Endothelial cell of umbilical vein (primary cell): ENCODE measurements around the gene KCNMA1. TPM values are rescaled to one million over a fixed set of nuclear protein-coding genes. Genes with fewer than 3 reads are reported as not detected.

Source experiments
- BruUV-seq: library from RNA; stranded (reverse); fragments of 400-500 nt; replicated peaks from 2 replicates; lab custom pipeline; 2021; lab: Mats Ljungman, UMichigan
- CTCF ChIA-PET: fragments of 300-600, 350-600 bp; sonication (Branson Sonifier 250); formaldehyde crosslinking; loops from one replicate; lab custom pipeline; 2021; ENCODE audit warnings: antibody characterized with exemption, inconsistent platforms; lab: Charles Lee
- POLR2A ChIA-PET: fragments of 300-600, 350-600 bp; sonication (Branson Sonifier 250); formaldehyde crosslinking; loops from one replicate; lab custom pipeline; 2021; ENCODE audit warnings: antibody characterized with exemption, inconsistent platforms; lab: Charles Lee
- DNase-seq: peaks from one replicate; pipeline ENCODE4 v3.0.0-alpha.2; 2011; ENCODE audit warnings: low read depth, low spot score
- FAIRE-seq: peaks from 2 replicates; lab custom pipeline; 2011; peaks lifted over from hg19 to GRCh38; lab: Jason Lieb, UNC
- H2AFZ ChIP-seq: 2 replicates; pipeline ENCODE4 v1.6.0; 2012; ENCODE audit warnings: low read depth, low read length, control low read depth, inconsistent platforms
- H3K27ac ChIP-seq: 2 replicates; pipeline ENCODE4 v1.5.1; 2011; ENCODE audit warnings: low read depth, mild to moderate bottlenecking, control low read depth, low read length, moderate library complexity; ENCODE audit not compliant: insufficient read depth
- H3K27me3 ChIP-seq, 2 experiments: 2 replicates each; pipeline versions ENCODE4 v1.6.0 to v1.6.1; 2011; ENCODE audit warnings: low read length in 2 of 2, mixed read lengths in 1 of 2; ENCODE audit not compliant: control insufficient read depth in 2 of 2, insufficient read depth in 2 of 2
- H3K36me3 ChIP-seq, 2 experiments: 2 replicates in 1 of 2; 3 replicates in 1 of 2; pipeline ENCODE4 v1.5.1; 2011; ENCODE audit warnings: low read length in 2 of 2, mild to moderate bottlenecking in 1 of 2, moderate library complexity in 1 of 2; ENCODE audit not compliant: control insufficient read depth in 2 of 2, insufficient read depth in 2 of 2; ENCODE audit errors: extremely low read depth in 1 of 2
- H3K4me1 ChIP-seq: 3 replicates; pipeline ENCODE4 v1.5.1; 2011; ENCODE audit warnings: mild to moderate bottlenecking, low read length; ENCODE audit not compliant: control insufficient read depth, insufficient read depth; ENCODE audit errors: extremely low read depth
- H3K4me2 ChIP-seq: 2 replicates; pipeline ENCODE4 v1.6.1; 2011; ENCODE audit warnings: low read length, control low read depth, mixed read lengths; ENCODE audit not compliant: insufficient read depth
- H3K4me3 ChIP-seq, 3 experiments: fragments of 200-600 bp in 1 of 3; sonication (generic), shearing (Covaris generic) in 1 of 3; replicated peaks in 1 of 3; 2 replicates each; pipeline ENCODE4 v1.5.1; 2011 to 2016; ENCODE audit warnings: control low read depth in 3 of 3, low read length in 3 of 3, mild to moderate bottlenecking in 2 of 3, inconsistent platforms in 1 of 3, low read depth in 1 of 3, moderate library complexity in 1 of 3; ENCODE audit not compliant: insufficient read depth in 1 of 3
- H3K79me2 ChIP-seq: 2 replicates; pipeline ENCODE4 v1.6.0; 2012; ENCODE audit warnings: low read length, inconsistent platforms; ENCODE audit not compliant: control insufficient read depth, insufficient read depth
- H3K9ac ChIP-seq: replicated peaks from 2 replicates; pipeline ENCODE3; 2011; ENCODE audit warnings: low read length, control low read depth; ENCODE audit not compliant: insufficient read depth; ENCODE audit errors: extremely low read depth
- H3K9me1 ChIP-seq: replicated peaks from 3 replicates; pipeline ENCODE4 v1.6.0; 2011; ENCODE audit warnings: mild to moderate bottlenecking, low read length; ENCODE audit not compliant: control insufficient read depth, insufficient read depth; ENCODE audit errors: extremely low read depth
- H3K9me3 ChIP-seq: replicated peaks from 2 replicates; pipeline ENCODE4 v1.5.1; 2012; ENCODE audit warnings: low read length, inconsistent platforms; ENCODE audit not compliant: control insufficient read depth, insufficient read depth
- H4K20me1 ChIP-seq: replicated peaks from 2 replicates; pipeline ENCODE3; 2011; ENCODE audit warnings: mild to moderate bottlenecking, low read length; ENCODE audit not compliant: control insufficient read depth, insufficient read depth; ENCODE audit errors: extremely low read depth
- CTCF ChIP-seq, 2 donors: IDR thresholded peaks; 1 replicate in 1 of 2; 2 replicates in 1 of 2; pipeline ENCODE4 v1.5.1; 2011; ENCODE audit warnings: low read length in 2 of 2, mild to moderate bottlenecking in 2 of 2, moderate library complexity in 2 of 2, control low read depth in 1 of 2, inconsistent platforms in 1 of 2, low read depth in 1 of 2; ENCODE audit not compliant: insufficient read depth in 1 of 2; ENCODE audit errors: extremely low read depth in 1 of 2
- EZH2 ChIP-seq: IDR thresholded peaks from 2 replicates; pipeline ENCODE4 v1.6.1; 2012; ENCODE audit warnings: borderline replicate concordance, low read depth, mild to moderate bottlenecking, moderate library complexity, low read length, inconsistent platforms; ENCODE audit not compliant: severe bottlenecking
- FOS ChIP-seq: IDR thresholded peaks from 2 replicates; pipeline ENCODE4 v1.6.1; 2011; ENCODE audit warnings: mild to moderate bottlenecking, low read length, moderate library complexity, borderline replicate concordance; ENCODE audit not compliant: insufficient read depth
- GATA2 ChIP-seq: IDR thresholded peaks from 2 replicates; pipeline ENCODE4 v1.7.0; 2011; ENCODE audit warnings: low read depth, mild to moderate bottlenecking, moderate library complexity, mixed read lengths, low read length; ENCODE audit not compliant: insufficient read length, insufficient read depth
- JUN ChIP-seq: IDR thresholded peaks from 2 replicates; pipeline ENCODE4 v1.6.1; 2011; ENCODE audit warnings: borderline replicate concordance, low read depth; ENCODE audit not compliant: insufficient read length, insufficient read depth
- MAX ChIP-seq: IDR thresholded peaks from 2 replicates; pipeline ENCODE4 v1.6.1; 2011; ENCODE audit not compliant: insufficient read depth, insufficient read length
- MYC ChIP-seq: IDR thresholded peaks from one replicate; pipeline ENCODE4 v1.6.1; 2011; ENCODE audit warnings: mild to moderate bottlenecking, low read depth, low read length
- POLR2A ChIP-seq: IDR thresholded peaks from 2 replicates; pipeline ENCODE4 v1.6.1; 2012; ENCODE audit warnings: low read depth, mild to moderate bottlenecking, control low read depth, low read length
- POLR2AphosphoS5 ChIP-seq: IDR thresholded peaks from 2 replicates; pipeline ENCODE4 v1.6.1; 2012; ENCODE audit warnings: low read depth, mild to moderate bottlenecking, control low read depth, low read length, moderate library complexity; ENCODE audit not compliant: insufficient read depth
- dilution Hi-C: fragments of 300-500 bp; cut with MboI; formaldehyde crosslinking; loops from one replicate; pipeline ENCODE4 v1.15.0; 2019; ENCODE audit warnings: low sequenced_read_pairs; ENCODE audit not compliant: extremely low pct_ligation_motif_present
- intact Hi-C: fragments of 100-400 bp; cut with micrococcal nuclease; formaldehyde crosslinking; loops from one replicate; pipeline ENCODE4 v1.10.0; 2022
- polyA plus RNA-seq, 4 experiments: library from polyadenylated mRNA; depleted of rRNA in 3 of 4; stranded (reverse) in 3 of 4; unstranded in 1 of 4; fragments of >200 nt; gene quantifications; 2 replicates each; pipeline versions ENCODE4 v1.2.1 to v1.2.3, GENCODE V29; 2011 to 2012; ENCODE audit warnings: missing spikeins in 1 of 4
- total RNA-seq: library from RNA; stranded (reverse); gene quantifications from 2 replicates; pipeline ENCODE4 v1.2.3, GENCODE V29; 2021

Gene KCNMA1
- total and polyA plus RNA-seq, 2 donors (not counting 3 experiments of a cell fraction or from before 2014, with no cell fraction given), result 0.10 to 0.82 TPM

- no peak overlapping the region for H3K4me2 ChIP-seq
- intact Hi-C loops (no loop called here), dilution Hi-C loops (no loop called here)
- no peak overlapping the region for H3K9ac ChIP-seq
- no peaks in the 10 kb centered on the region for H4K20me1 ChIP-seq
- H3K9me3 ChIP-seq, result no peaks in the 10 kb centered on the region
- no peak overlapping the region for H3K4me3 ChIP-seq
- no peak overlapping the region for H2AFZ ChIP-seq
- no peak for TF ChIP-seq MYC
- no peak for TF ChIP-seq MAX
- TF ChIP-seq POLR2AphosphoS5, result no peak
- TF ChIP-seq CTCF (IDR thresholded peaks at IDR 0.05; ENCODE audit: extremely low read depth in 1 of 2, insufficient read depth in 1 of 2, low read depth in 1 of 2, low read length in 2 of 2), result no peak
- TF ChIP-seq JUN, result no peak
- no peak for TF ChIP-seq GATA2
- no peak for TF ChIP-seq FOS
- no peak for TF ChIP-seq POLR2A
- TF ChIP-seq EZH2, result no peak
- H3K27me3 ChIP-seq, result peaks cover 0 to 13% of the 10 kb centered on the region in 2 experiments
- no peak for FAIRE-seq
- no peak overlapping the region for H3K27ac ChIP-seq
- CTCF ChIA-PET, result no interaction called here
- no peaks in the 10 kb centered on the region for H3K9me1 ChIP-seq
- BruUV-seq, result no TSS peak
- H3K79me2 ChIP-seq, result no peaks in the 10 kb centered on the region
- H3K4me1 ChIP-seq, result no peaks in the 10 kb centered on the region
- POLR2A ChIA-PET, result no interaction called here
- no peak for DNase-seq
- H3K36me3 ChIP-seq, result no peaks in the 10 kb centered on the region
Observed at GRCh38 chr10:77611670-77612069, 25.9 kb downstream of the KCNMA1 start.
